Inferior parietal cortex (tissue), 1 donor: ENCODE measurements around the gene CHMP5.
"Not testable (repeated sequence)": the region's sequence is repeated elsewhere in the genome, so short reads cannot be mapped to it uniquely, and the experiment has no call there.

Experiments
- DNase-seq: peaks from one replicate; pipeline ENCODE4 v3.0.0-alpha.2; 2016; ENCODE audit errors: extremely low spot score

CHMP5 gene

DNA sequence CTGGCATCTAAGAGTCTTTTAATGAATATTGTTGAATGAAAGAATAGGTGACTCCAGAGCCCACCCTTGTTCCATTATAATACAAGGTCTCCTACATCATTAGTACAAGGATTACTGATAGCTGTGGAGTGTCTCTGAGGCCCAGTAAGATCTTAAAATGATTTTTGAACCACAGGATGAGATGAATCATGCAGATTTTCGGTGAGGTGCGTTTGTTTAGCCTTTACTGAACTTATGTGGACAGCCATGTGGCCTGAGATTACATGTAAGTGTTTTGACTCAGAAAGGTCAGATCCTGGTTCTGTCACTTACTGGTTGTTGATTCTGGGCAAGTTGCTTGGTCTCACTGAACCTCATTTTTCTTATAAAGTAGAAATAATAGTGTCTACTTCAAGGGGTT is 47.1 kb downstream of the CHMP5 start:
- DNase-seq: no peak

DNA sequence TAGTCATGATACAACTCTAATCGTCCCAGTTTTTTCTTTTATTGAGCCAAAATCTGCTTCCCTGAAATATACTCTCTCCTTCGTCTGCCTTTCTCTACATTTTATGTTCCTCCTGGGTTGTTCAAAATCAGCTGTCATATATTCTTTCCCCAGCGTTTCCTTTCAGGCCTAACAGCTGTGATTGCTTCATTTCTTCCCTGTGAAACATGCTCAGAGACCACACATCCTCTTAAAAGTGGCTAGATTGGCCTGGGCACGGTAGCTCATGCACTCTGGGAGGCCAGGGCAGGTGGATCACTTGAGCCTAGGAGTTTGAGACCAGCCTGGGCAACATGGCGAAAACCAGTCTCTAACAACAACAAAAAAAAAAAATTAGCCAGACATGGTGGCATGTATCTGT is 50.5 kb downstream of the CHMP5 start:
- no peak for DNase-seq

DNA sequence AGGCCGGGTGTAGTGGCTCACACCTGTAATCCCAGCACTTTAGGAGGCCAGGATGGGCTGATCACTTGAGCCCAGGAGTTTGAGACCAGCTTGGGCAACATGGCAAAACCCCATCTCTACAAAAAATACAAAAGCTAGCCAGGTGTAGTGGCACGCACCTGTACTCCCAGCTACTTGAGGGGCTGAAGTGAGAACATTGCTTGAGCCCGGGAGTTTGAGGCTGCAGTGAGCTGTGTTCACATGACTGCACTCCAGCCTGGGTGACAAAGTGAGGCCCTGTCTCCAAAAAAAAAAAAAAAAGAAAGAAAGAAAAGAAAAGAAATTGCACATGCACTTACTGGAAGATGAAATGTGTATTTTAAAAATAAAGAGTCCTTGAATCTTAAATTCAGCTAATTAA is 52.3 kb downstream of the CHMP5 start:
- not testable (repeated sequence) for DNase-seq

DNA sequence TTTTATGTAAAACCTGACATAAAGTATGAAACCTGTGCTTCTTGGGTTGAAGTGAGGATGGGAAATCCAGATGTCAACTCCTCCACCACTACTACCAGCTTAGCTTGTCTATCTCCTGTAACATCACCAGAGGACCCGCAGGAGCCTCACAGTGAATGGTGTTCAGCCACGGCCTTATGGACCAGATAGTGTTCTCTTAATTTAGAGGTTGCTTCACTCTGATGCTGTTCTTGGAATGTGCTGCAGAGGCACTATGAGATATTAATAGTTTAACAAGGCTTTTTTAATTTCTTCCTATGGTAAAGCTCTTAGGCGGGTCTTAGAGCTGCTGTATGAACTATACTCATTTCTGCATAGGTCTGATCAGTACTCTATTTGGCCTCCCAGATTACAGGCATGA is 53.4 kb downstream of the CHMP5 start:
- DNase-seq: no peak

DNA sequence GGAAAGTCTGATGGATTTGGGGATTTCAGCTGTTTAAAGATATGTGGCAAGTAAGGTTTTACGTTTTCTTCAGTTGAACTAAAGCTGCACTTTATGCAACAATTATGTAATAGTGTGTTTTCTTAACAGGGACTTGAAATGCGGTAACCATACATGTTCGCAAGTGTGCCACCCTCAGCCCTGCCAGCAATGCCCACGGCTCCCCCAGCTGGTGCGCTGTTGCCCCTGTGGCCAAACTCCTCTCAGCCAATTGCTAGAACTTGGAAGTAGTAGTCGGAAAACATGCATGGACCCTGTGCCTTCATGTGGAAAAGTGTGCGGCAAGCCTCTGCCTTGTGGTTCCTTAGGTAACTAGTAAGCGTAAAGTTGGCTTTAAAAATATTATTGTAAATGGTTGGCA is 53.9 kb downstream of the CHMP5 start:
- DNase-seq: no peak

DNA sequence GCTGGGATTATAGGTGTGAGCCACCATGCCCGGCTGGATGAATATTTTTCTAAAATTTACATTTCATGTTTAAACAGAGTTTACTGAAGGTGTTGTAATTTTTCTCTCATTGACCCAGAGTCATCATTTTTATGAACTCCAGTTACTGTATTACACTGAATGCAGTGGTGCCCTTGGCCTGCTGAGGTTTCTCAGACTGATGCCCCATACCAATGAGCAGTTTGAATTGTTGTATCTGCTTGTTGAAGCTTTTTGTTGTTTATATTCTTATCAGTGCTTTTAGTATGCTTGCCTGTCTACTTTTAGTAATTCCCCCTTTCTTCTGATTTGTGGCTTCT is 55.4 kb downstream of the CHMP5 start:
- DNase-seq: no peak

DNA sequence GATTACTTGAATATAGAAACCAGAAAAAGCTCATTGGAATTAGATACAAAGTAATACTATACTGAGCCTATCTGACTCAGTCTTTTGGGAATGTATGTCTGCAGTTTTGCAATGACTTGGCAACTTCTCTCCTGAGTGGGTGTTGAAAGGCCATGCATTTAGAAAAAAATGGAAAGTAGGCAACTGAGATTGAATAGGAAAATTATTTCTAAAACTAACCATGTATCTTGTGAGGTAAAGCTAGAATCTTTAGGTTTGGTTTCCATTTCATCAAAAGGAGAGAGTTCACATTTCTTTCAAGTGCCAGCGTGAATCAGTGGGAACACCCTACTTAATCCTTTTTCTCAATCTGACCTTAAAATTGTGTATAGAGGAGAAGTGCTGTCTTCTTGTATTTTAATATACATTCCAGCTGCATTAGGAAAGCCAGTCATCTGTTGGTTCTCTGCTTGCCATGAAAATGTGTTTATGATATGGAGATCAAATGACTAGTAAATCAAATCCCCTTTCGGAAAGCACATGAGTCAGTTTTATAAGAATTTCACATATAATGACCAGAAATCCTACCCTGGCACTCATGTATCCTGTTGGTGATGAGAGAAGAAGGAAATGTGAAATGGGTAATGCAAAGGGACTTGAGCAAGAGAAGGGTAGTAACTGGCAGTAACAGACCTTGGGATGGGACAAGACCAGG is 55.9 kb downstream of the CHMP5 start:
- peak; percentile 66 for DNase-seq

DNA sequence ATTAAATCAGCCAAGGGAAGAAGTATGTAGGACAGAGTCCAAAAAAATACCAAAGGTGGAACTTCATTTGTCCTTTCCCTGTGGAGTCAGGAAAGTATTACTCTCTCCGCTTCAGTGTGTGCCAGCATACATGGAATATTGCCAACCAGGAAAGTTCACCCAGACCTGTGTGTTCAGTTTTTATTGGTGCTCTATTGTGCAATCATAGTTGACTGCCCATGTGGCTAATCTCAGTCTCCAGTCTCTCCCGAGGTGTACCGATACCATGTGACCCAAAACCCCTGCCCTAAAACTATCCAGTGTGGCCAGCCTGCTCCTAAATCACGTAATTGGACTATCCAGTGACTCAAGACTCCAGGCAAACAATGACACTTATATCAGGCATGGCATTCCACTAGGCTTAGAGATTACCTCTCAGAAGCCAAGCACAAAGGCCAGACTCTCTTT is 64.3 kb downstream of the CHMP5 start:
- DNase-seq: no peak

DNA sequence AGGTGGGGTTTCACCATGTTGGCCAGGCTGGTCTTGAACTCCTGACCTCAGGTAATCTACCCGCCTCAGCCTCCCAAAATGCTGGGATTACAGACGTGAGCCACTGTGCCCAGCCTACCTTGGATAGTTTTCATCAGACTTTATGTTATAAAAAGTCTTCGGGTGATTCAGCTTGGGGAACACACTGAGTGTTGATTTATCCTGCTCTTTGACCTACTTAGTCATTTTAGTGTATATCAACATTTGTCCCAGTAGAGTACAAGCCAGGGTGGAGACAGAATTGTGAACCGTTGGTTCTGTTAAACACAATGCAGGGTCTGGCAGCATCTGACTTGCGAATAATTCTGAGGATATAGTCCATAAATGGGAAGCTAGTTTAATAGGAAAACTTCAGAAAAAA is 65.1 kb downstream of the CHMP5 start:
- no peak for DNase-seq

DNA sequence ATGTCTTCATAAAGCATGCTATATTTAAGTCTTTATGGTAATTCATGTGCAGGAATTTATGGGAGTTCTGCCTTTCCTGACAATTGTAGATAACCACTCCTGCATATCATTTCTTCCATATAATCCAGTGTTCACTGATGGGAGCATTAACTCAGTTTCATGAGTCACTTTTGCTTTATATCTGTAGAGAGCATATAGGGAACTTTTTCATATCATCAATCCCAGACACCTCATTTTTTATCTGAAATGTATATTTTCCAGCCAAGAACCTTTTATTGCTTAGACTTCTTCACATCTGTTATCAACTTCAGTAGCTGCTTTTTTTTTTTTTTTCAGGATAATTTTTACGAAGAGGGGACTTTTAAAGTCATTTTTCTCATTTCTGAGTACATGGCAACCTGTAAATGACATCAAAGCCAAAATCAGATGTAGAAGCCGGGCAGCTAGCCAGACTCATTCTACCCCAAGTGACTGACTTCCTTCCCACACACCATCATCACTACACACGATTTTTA is 66.6 kb downstream of the CHMP5 start:
- DNase-seq: no peak
